GM18498 (cell line): ENCODE measurements around the gene SBF2.
"Not testable (repeated sequence)": the region's sequence is repeated elsewhere in the genome, so short reads cannot be mapped to it uniquely, and the experiment has no call there.

Experiments used
- ATAC-seq: cut with Tn5 transposase; IDR thresholded peaks from one replicate; pipeline ENCODE4 v1.9.1; 2021; ENCODE audit warnings: mild to moderate bottlenecking, moderate library complexity; ENCODE audit not compliant: unreplicated experiment

Gene SBF2

DNA sequence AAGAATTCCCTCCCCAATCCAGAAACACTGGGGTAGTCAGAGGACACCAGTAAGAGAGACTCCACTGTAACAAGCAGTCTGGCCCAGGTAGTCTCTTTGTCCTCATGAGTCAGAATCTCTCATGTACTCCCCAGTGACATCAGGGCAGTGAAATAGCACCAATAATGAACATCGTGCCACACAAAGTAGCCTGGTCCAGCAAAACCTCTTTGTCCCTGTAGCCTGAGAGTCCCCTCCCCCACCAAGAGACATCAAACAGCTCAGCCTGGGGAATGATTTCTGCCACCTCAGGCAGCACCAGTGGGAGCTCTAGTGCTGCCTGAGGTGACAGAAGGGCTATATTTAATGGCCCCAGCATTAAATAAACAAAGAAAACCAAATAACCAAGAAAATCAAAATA lies 88.1 kb downstream of the SBF2 start:
- no peak for ATAC-seq

- no peak for ATAC-seq
Measured at GRCh38 chr11:10204021-10204420, 90.0 kb downstream of the SBF2 start.

GRCh38 chr11:10201343-10201742 lies 92.7 kb downstream of the SBF2 start:
- no peak for ATAC-seq

- no peak for ATAC-seq
Measured at GRCh38 chr11:10197091-10197490, 96.9 kb downstream of the SBF2 start.

DNA sequence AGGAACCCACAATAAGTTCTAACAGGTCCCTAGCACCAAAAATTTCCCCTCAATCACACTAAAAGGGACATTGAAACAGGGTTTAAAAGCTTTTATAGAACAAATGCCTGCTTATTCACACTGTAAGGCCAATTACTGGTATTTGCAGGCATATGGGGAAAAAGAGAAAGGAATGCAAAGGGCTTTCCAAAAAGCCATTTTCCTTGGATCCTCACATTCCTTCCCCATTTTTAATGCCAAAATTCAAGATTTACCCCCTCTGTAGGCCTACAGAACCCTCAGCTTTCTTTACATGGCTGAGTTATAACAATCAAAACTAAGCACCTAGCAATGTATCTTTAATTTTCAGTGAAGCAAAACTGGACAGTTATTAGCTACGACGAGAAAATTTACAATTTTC lies 102.0 kb downstream of the SBF2 start:
- no peak for ATAC-seq

GRCh38 chr11:10181811-10182210 lies 112.2 kb downstream of the SBF2 start:
- no peak for ATAC-seq

- no peak for ATAC-seq
Measured at GRCh38 chr11:10164621-10165020, 129.4 kb downstream of the SBF2 start.

GRCh38 chr11:10162222-10162621 lies 131.8 kb downstream of the SBF2 start:
- ATAC-seq, result no peak

- ATAC-seq, result no peak
Measured at GRCh38 chr11:10160350-10160749, 133.7 kb downstream of the SBF2 start.

DNA sequence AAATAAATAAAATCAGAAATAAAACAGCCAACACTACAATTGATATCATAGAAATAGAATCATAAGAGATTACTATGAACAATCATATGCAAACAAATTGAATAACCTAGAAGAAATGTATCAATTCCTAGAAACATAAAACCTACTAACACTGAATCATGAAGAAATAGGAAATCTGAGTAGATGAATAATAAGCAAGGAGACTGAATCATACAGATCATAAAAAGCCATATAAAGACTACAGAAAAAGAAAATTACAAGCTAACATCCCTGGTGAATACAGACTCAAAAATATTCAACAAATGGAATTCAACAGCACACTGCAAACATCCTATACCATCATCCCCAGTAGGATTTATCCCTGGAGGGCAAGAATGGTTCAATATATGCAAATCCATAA lies 135.6 kb downstream of the SBF2 start:
- no peak for ATAC-seq

DNA sequence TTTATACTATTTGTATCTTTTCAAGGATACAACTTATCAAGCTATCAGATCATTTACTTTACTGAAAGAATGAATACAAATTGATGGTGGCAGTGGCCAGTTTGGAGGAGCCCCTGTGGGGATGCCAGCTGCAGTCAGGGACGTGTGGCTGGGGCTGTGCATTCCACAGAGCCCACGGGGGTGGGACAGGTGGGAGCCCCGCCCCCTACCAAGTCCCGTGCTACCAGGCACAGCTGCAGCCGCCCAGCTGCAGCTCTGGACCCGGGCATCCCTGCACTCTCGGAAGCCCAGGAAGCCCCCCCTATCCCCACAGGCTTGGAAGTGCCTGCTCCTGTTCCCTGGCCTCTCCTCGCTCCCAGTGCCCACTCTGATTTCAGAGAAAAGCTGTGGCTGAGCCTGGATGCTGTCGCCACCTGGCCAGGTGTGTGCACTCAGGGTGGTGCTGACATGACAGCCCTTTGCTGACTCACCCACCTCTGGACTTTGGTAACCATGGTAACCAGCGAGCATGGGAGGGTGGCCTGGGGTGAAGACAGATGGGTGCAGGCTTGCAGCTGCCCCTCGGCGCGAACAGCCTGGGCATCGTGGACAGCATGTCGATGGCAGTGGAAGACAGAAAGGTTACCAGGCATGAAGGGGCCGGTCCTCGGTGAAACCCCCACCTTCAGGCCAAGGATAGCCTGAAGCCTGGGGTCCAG lies 138.1 kb downstream of the SBF2 start:
- ATAC-seq, result no peak

GRCh38 chr11:10150800-10151199 lies 143.2 kb downstream of the SBF2 start:
- ATAC-seq, result no peak

- no peak for ATAC-seq
Measured at GRCh38 chr11:10149553-10149952, 144.5 kb downstream of the SBF2 start.

GRCh38 chr11:10147195-10147594 lies 146.8 kb downstream of the SBF2 start:
- ATAC-seq, result no peak

GRCh38 chr11:10144954-10145353 lies 149.1 kb downstream of the SBF2 start:
- ATAC-seq, result no peak

GRCh38 chr11:10139656-10140055 lies 154.4 kb downstream of the SBF2 start:
- no peak for ATAC-seq

GRCh38 chr11:10139143-10139542 lies 154.9 kb downstream of the SBF2 start:
- ATAC-seq, result no peak

DNA sequence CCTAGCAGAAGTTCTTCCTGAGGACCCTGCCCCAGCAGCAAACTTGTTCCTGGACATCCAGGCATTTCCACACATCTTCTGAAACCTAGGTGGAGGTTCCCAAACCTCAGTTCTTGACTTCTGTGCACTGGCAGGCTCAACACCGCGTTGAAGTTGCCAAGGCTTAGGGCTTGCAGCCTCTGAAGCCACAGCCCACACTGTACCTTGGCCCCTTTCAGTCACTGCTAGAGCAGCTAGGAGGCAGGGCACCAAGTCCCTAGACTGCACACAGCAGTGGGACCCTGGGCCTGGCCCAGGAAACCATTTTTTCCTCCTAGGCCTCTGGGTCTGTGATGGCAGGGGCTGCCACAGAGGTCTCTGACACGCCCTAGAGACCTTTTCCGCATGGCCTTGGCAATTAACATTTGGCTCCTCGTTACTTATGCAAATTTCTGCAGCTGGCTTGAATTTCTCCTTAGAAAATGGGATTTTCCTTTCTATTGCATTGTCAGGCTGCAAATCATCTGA lies 159.0 kb downstream of the SBF2 start:
- ATAC-seq, result no peak

DNA sequence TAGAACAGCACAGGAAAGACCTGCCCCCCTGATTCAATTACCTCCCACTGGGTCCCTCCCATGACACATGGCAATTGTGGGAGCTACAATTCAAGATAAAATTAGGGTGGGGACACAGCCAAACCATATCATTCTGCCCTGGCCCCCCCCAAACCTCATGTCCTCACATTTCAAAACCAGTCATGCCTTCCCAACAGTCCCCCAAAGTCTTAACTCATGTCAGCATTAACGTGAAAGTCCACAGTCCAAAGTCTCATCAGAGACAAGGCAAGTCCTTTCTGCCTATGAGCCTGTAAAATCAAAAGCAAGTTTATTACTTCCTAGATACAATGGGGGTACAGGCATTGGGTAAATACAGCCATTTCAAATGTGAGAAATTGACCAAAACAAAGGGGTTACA lies 159.8 kb downstream of the SBF2 start:
- not testable (repeated sequence) for ATAC-seq

DNA sequence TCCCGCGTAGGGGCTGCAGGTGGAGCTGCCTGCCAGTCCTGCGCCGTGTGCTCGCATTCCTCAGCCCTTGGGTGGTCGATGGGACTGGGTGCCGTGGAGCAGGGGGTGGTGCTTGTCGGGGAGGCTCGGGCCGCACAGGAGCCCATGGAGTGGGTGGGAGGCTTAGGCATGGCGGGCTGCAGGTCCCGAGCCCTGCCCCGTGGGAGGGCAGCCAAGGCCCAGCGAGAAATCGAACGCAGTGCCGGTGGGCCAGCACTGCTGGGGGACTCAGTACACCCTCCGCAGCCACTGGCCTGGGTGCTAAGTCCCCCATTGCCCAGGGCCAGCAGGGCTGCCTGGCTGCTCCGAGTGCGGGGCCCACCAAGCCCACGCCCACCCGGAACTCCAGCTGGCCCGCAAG lies 160.8 kb downstream of the SBF2 start:
- ATAC-seq, result not testable (repeated sequence)

GRCh38 chr11:10130875-10131274 lies 163.1 kb downstream of the SBF2 start:
- ATAC-seq, result no peak

DNA sequence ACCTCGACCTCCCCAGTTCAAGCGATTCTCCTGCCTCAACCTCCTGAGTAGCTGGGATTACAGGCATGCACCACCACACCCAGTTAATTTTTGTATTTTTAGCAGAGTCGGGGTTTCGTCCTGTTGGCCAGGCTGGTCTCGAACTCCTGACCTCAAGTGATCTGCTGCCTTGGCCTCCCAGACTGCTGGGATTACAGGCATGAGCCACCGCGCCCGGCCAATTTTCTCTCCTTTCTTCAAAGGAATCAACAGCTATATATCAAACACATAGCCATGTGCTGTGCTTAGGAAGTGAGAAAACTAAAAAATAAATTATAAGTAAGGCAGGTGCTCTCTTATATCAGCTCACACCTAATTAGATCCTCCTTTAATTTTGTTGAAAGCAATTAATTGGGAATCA lies 164.8 kb downstream of the SBF2 start:
- ATAC-seq, result not testable (repeated sequence)

DNA sequence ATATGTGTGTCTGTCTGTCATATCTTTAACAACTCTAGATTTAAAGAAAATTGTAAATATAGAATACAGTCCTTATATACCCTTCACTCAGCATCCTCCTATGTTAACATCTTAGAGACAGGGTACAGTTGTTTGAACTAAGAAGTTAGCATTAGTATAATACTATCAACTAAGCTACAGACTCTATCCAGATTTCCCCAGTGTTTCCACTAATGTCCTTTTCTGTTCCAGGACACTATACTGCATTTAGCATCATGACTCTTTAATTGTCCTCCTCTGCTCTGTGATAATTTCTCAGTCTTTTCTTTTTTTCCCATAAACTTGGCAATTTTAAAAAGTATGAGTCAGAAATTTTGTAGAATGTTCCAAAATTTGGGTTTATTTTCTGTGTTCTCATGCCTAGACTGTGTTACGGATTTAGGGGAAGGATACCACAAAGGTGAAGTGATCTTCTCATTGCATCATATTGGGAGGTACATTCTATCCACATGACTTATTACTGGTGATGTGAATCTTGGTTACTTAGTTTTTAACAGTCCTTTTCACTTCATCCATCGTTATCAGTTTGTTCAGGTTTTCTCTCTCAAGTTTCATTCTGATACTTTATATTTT lies 168.4 kb downstream of the SBF2 start:
- ATAC-seq, result no peak
